AG09309 (cell line): ENCODE results near the gene AFTPH.
A peak's percentile ranks its signal among the peaks of the same experiment; 100 is the strongest.

Source experiments
- DNase-seq: peaks from one replicate; pipeline ENCODE4 v3.0.0-alpha.2; 2010; ENCODE audit warnings: low read depth
- H3K4me3 ChIP-seq: 2 replicates; pipeline ENCODE4 v1.5.1; 2011; ENCODE audit warnings: mild to moderate bottlenecking, low read depth, low read length, moderate library complexity; ENCODE audit not compliant: control insufficient read depth
- TF ChIP-seq, protein P1 (sequence below): IDR thresholded peaks from 2 replicates; pipeline ENCODE4 v1.5.1; 2011; ENCODE audit warnings: mild to moderate bottlenecking, low read depth, low read length, inconsistent platforms; ENCODE audit not compliant: insufficient read depth, control insufficient read depth; ENCODE audit errors: missing control alignments

The AFTPH gene

DNA sequence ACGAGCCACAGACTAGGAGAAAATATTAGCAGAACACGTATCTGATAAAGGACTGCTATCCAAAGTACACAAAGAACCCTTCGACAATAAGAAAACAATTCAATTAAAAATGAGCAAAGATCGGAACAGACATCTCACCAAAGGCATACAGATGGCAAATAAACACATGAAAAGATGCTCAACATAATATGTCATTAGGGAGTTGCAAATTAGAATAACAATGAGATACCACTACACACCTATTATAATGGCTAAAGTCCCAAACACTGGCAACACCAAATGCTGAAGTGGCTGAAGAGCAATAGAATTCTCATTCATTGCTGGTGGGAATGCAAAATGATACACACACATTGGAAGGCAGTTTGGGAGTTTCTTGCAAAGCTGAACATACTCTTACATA, 96.5 kb downstream of the AFTPH start:
- no peak for DNase-seq
- no peak overlapping the region for H3K4me3 ChIP-seq
- TF ChIP-seq, protein P1, sequence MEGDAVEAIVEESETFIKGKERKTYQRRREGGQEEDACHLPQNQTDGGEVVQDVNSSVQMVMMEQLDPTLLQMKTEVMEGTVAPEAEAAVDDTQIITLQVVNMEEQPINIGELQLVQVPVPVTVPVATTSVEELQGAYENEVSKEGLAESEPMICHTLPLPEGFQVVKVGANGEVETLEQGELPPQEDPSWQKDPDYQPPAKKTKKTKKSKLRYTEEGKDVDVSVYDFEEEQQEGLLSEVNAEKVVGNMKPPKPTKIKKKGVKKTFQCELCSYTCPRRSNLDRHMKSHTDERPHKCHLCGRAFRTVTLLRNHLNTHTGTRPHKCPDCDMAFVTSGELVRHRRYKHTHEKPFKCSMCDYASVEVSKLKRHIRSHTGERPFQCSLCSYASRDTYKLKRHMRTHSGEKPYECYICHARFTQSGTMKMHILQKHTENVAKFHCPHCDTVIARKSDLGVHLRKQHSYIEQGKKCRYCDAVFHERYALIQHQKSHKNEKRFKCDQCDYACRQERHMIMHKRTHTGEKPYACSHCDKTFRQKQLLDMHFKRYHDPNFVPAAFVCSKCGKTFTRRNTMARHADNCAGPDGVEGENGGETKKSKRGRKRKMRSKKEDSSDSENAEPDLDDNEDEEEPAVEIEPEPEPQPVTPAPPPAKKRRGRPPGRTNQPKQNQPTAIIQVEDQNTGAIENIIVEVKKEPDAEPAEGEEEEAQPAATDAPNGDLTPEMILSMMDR, result no peak

DNA sequence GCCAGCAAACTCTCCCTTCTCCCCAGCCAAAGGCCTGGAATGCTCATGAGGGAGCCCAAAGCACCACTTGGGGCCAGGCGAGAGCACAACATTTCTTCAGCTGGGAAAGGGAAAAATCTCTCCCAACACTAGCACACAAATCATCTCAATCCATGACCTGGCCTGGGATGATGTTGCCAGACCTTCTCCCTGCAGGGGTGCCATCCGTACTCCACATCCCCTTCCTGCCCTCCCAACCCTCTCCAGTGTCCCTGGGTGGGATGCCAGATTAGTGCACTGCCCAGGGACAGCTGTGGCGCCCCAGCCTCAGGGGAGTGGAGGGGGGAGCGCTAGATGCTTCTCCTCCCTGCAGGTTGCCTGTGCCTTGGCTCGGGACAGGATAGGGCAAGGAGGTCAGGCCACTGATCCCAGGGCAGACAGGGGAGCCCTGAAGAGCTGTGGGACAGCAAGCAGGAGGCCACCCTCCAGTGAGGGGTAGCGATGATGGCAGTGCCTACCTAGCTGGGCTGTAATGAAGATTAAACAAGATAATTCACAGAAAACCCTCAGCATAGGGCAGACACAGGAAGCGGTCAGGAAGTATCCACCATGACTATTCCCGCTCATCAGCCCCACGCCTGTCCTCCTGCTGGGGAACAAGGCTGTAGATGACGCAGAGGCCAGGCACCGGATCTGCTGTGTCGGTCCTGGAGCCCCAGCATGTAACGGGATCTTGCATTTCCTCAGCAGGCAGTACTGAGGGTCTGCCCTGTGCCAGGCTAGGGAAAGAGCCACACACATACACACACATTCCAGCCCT, 98.5 kb downstream of the AFTPH start:
- H3K4me3 ChIP-seq, result no peak overlapping the region
- no peak for DNase-seq
- TF ChIP-seq, protein P1, result peak; percentile 26

DNA sequence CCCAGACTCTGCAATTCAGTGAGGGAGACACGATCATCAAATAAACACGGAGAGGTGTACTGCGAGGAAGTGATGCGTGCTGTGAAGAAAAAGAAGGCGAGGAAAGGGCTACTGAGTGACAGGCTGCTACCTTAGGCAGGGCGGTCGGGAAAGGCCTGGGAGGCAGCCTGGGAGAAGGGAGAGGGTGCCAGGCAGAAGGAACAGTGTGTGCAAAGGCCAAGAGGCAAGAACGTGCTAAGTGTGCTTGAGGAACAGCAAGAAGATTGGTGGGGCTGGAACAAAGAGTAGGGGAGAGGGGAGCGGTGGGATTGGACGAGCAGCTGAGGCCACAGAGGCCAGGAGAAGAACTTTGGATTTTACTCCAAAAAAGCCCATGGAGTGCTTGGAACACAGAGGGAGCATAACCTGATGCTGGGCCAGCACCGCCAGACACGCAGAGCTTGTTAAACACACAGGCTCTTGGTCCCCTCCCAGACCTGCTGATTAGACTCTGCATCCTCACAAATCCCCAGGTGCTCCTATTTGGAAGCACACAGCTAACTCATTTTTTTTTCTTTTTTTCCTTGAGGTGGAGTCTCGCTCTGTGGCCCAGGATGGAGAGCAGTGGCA, 99.2 kb downstream of the AFTPH start:
- H3K4me3 ChIP-seq, result no peak overlapping the region
- TF ChIP-seq, protein P1, result no peak

DNA sequence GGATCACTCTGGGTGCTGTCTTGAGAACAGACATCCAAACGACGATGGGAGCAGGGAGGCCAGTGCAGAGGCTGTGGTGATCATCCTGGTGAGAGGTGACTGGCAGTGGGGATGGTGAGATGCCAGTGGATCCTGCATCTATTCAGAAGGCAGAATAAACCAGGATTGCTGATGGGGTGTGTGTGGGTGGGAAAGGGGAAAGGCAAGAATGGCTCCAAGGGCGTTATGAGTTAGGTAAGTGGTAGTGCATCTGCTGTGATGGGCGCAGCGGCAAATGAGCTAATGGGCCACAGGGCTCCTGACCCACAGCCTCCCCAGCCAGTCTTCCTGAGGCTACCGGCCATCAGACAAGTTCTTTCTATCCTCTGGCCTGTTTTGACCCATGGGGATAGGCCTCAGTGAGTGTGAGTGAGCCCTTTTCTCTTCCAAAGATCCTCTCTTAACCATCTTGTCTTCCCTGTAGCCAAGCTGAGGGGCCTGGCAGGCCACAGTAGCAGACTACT, 100.0 kb downstream of the AFTPH start:
- TF ChIP-seq, protein P1, result no peak
- no peak overlapping the region for H3K4me3 ChIP-seq
- no peak for DNase-seq

More for the DNA sequence above, 99.2 kb downstream of the AFTPH start:
- no peak for DNase-seq

DNA sequence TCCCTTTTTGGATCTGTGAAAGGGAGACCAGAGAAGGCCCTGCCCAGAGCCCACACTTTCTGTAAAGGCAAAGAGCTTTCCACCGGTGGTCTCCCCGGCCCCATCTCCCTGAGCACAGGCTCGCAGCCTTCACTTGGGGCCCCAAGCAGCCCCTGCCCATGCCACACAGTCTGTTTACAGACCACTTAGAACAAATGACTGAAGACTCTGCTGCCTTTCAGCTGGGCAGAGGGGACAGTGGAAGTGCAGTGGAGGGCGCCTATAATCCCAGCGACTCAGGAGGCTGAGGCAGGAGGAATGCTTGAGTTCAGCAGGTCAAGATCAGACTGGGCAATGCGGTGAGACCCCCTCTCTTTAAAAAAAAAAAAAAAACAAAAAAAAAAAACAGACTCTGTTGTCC, 100.7 kb downstream of the AFTPH start:
- no peak for DNase-seq
- no peak overlapping the region for H3K4me3 ChIP-seq
- TF ChIP-seq, protein P1, result no peak

DNA sequence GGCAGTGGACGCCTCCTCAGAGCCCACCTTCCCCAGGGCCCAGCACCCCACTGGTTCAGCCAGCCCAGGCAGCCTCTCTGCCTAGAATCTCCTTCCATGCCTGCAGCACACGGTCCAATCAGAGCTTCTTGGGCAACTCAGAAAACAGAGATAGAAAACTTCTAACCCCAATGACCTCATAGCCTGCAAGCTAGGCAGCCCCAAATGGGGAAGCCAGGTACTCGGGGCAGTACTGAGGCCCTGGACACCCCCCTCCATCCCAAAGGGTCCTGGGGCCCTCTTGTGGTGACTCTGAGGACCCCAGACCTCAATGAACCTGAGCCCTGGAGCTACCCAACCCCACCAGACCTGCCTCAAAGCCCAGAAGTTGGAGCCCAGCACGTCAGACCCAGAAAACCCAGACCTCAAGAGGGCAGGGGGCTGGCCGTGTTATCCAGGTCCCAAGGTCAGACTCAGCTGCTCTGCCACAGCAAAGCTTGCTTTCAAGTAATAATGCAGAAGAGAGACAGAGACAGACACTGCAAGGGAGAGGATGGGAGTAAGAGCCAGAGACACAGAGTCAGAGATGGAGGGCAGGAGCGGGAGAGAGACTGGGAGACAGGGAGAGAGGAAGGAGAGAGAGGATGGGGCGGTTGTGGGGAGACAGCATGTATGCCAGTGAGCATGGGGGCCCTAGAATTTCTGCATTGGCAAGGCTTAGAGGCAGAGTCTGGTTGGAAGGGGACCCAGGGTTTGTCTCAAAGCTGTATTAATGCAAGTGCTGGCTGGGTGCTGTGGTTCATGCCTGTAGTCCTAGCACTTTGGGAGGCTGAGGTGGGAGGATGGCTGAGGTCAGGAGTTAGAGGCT, 101.4 kb downstream of the AFTPH start:
- no peak overlapping the region for H3K4me3 ChIP-seq
- DNase-seq, result no peak
- TF ChIP-seq, protein P1, result no peak
